GM23338 (cell line): Measurements from ENCODE around the gene ZFC3H1.

Experiments used
- EZH2 ChIP-seq: fragments of 200-600 bp; sonication (generic); IDR thresholded peaks from one replicate; pipeline ENCODE4 v1.8.0; 2017; ENCODE audit warnings: antibody characterized with exemption, mild to moderate bottlenecking, low read depth; ENCODE audit not compliant: unreplicated experiment
- EZH2phosphoT487 ChIP-seq: fragments of 200-600 bp; sonication (generic); IDR thresholded peaks from one replicate; pipeline ENCODE4 v1.8.1; 2018; ENCODE audit warnings: antibody characterized with exemption; ENCODE audit not compliant: unreplicated experiment
- JUNB ChIP-seq: IDR thresholded peaks from one replicate; pipeline ENCODE4 v1.6.1; 2016; ENCODE audit warnings: antibody characterized with exemption; ENCODE audit not compliant: unreplicated experiment
- POLR2AphosphoS5 ChIP-seq: IDR thresholded peaks from 2 replicates; pipeline ENCODE4 v1.6.1; 2016; ENCODE audit warnings: antibody characterized with exemption, low read depth
- STAT1 ChIP-seq: IDR thresholded peaks from one replicate; pipeline ENCODE4 v1.6.1; 2016; ENCODE audit warnings: antibody characterized with exemption; ENCODE audit not compliant: unreplicated experiment
- TF ChIP-seq, protein P1 (sequence below), 2 experiments: fragments of 200-600 bp in 1 of 2; sonication (generic) in 1 of 2; conservative IDR thresholded peaks; 2 replicates each; pipeline versions ENCODE4 v1.5.1 to v1.6.1; 2016 to 2017; ENCODE audit warnings: antibody characterized with exemption in 2 of 2, low read depth in 2 of 2, mild to moderate bottlenecking in 2 of 2, moderate library complexity in 1 of 2
- TF ChIP-seq, protein P2 (sequence below): IDR thresholded peaks from one replicate; pipeline ENCODE4 v1.6.1; 2018; ENCODE audit warnings: antibody characterized with exemption; ENCODE audit not compliant: unreplicated experiment
- TF ChIP-seq, protein P3 (sequence below): fragments of 250-450 bp; sonication (Bioruptor Pico); IDR thresholded peaks from 2 replicates; pipeline ENCODE4 v1.5.0; 2020; ENCODE audit warnings: mild to moderate bottlenecking, moderate library complexity

DNA sequence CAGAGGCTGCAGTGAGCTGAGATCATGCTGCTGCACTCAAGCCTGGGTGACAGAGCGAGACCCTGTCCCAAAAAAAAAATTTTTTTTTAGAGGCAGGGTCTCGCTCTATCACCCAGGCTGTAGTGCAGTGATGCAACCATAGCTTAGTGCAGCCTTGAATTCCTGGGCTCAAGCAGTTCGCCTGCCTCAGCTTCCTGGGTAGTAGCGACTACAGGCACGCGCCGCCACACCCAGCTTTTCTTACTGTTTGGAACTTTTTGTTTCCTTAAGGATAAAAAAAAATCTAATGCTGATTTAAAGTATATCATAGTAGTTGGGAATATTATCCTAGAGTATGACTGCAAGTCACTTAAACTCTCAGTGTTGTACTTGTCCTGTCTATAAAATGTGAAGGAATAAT, 29.5 kb upstream of the ZFC3H1 start:
- TF ChIP-seq, protein P1, sequence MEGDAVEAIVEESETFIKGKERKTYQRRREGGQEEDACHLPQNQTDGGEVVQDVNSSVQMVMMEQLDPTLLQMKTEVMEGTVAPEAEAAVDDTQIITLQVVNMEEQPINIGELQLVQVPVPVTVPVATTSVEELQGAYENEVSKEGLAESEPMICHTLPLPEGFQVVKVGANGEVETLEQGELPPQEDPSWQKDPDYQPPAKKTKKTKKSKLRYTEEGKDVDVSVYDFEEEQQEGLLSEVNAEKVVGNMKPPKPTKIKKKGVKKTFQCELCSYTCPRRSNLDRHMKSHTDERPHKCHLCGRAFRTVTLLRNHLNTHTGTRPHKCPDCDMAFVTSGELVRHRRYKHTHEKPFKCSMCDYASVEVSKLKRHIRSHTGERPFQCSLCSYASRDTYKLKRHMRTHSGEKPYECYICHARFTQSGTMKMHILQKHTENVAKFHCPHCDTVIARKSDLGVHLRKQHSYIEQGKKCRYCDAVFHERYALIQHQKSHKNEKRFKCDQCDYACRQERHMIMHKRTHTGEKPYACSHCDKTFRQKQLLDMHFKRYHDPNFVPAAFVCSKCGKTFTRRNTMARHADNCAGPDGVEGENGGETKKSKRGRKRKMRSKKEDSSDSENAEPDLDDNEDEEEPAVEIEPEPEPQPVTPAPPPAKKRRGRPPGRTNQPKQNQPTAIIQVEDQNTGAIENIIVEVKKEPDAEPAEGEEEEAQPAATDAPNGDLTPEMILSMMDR (conservative IDR thresholded peaks at IDR 0.05; ENCODE audit: low read depth in 2 of 2) = no peak
- no peak for TF ChIP-seq EZH2
- TF ChIP-seq JUNB = no peak
- TF ChIP-seq POLR2AphosphoS5 = no peak
- TF ChIP-seq, protein P2, sequence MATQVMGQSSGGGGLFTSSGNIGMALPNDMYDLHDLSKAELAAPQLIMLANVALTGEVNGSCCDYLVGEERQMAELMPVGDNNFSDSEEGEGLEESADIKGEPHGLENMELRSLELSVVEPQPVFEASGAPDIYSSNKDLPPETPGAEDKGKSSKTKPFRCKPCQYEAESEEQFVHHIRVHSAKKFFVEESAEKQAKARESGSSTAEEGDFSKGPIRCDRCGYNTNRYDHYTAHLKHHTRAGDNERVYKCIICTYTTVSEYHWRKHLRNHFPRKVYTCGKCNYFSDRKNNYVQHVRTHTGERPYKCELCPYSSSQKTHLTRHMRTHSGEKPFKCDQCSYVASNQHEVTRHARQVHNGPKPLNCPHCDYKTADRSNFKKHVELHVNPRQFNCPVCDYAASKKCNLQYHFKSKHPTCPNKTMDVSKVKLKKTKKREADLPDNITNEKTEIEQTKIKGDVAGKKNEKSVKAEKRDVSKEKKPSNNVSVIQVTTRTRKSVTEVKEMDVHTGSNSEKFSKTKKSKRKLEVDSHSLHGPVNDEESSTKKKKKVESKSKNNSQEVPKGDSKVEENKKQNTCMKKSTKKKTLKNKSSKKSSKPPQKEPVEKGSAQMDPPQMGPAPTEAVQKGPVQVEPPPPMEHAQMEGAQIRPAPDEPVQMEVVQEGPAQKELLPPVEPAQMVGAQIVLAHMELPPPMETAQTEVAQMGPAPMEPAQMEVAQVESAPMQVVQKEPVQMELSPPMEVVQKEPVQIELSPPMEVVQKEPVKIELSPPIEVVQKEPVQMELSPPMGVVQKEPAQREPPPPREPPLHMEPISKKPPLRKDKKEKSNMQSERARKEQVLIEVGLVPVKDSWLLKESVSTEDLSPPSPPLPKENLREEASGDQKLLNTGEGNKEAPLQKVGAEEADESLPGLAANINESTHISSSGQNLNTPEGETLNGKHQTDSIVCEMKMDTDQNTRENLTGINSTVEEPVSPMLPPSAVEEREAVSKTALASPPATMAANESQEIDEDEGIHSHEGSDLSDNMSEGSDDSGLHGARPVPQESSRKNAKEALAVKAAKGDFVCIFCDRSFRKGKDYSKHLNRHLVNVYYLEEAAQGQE = no peak
- TF ChIP-seq, protein P3, sequence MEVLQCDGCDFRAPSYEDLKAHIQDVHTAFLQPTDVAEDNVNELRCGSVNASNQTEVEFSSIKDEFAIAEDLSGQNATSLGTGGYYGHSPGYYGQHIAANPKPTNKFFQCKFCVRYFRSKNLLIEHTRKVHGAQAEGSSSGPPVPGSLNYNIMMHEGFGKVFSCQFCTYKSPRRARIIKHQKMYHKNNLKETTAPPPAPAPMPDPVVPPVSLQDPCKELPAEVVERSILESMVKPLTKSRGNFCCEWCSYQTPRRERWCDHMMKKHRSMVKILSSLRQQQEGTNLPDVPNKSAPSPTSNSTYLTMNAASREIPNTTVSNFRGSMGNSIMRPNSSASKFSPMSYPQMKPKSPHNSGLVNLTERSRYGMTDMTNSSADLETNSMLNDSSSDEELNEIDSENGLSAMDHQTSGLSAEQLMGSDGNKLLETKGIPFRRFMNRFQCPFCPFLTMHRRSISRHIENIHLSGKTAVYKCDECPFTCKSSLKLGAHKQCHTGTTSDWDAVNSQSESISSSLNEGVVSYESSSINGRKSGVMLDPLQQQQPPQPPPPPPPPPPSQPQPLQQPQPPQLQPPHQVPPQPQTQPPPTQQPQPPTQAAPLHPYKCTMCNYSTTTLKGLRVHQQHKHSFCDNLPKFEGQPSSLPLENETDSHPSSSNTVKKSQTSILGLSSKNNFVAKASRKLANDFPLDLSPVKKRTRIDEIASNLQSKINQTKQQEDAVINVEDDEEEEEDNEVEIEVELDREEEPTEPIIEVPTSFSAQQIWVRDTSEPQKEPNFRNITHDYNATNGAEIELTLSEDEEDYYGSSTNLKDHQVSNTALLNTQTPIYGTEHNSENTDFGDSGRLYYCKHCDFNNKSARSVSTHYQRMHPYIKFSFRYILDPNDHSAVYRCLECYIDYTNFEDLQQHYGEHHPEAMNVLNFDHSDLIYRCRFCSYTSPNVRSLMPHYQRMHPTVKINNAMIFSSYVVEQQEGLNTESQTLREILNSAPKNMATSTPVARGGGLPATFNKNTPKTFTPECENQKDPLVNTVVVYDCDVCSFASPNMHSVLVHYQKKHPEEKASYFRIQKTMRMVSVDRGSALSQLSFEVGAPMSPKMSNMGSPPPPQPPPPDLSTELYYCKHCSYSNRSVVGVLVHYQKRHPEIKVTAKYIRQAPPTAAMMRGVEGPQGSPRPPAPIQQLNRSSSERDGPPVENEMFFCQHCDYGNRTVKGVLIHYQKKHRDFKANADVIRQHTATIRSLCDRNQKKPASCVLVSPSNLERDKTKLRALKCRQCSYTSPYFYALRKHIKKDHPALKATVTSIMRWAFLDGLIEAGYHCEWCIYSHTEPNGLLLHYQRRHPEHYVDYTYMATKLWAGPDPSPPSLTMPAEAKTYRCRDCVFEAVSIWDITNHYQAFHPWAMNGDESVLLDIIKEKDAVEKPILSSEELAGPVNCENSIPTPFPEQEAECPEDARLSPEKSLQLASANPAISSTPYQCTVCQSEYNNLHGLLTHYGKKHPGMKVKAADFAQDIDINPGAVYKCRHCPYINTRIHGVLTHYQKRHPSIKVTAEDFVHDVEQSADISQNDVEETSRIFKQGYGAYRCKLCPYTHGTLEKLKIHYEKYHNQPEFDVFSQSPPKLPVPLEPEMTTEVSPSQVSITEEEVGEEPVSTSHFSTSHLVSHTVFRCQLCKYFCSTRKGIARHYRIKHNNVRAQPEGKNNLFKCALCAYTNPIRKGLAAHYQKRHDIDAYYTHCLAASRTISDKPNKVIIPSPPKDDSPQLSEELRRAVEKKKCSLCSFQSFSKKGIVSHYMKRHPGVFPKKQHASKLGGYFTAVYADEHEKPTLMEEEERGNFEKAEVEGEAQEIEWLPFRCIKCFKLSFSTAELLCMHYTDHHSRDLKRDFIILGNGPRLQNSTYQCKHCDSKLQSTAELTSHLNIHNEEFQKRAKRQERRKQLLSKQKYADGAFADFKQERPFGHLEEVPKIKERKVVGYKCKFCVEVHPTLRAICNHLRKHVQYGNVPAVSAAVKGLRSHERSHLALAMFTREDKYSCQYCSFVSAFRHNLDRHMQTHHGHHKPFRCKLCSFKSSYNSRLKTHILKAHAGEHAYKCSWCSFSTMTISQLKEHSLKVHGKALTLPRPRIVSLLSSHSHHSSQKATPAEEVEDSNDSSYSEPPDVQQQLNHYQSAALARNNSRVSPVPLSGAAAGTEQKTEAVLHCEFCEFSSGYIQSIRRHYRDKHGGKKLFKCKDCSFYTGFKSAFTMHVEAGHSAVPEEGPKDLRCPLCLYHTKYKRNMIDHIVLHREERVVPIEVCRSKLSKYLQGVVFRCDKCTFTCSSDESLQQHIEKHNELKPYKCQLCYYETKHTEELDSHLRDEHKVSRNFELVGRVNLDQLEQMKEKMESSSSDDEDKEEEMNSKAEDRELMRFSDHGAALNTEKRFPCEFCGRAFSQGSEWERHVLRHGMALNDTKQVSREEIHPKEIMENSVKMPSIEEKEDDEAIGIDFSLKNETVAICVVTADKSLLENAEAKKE = no peak
- no peak for TF ChIP-seq EZH2phosphoT487
- TF ChIP-seq STAT1 = no peak
